Gastrocnemius medialis (tissue), 4 donors: ENCODE data around the gene FEN1. TPM values are rescaled to one million over a fixed set of nuclear protein-coding genes. Genes with fewer than 3 reads are reported as not detected.
A peak's percentile ranks its signal among the peaks of the same experiment; 100 is the strongest.

ENCODE experiments used
- ATAC-seq, 2 donors: fragments of 150-250 bp; one replicate each; pipeline ENCODE4 v1.9.1; 2016
- DNase-seq, 2 donors: peaks; one replicate each; pipeline ENCODE4 v3.0.0-alpha.2; 2019
- H3K27ac ChIP-seq, 4 donors: fragments of 200-600 bp; sonication (generic); 1 replicate in 1 of 4; 2 replicates in 3 of 4; pipeline ENCODE4 v1.5.1; 2016 to 2018; ENCODE audit warnings: mild to moderate bottlenecking in 2 of 4, moderate library complexity in 1 of 4
- H3K27me3 ChIP-seq, 3 donors: fragments of 200-600 bp; sonication (generic) in 2 of 3; 1 replicate in 1 of 3; 2 replicates in 2 of 3; pipeline versions ENCODE4 v1.5.1 to v1.6.0; 2016 to 2019; ENCODE audit warnings: mild to moderate bottlenecking in 1 of 3, moderate library complexity in 1 of 3
- H3K36me3 ChIP-seq, 2 donors: fragments of 200-600 bp; sonication (generic) in 1 of 2; one replicate each; pipeline ENCODE4 v1.5.1; 2017 to 2018
- H3K4me1 ChIP-seq, 2 donors: fragments of 200-600 bp; sonication (generic) in 1 of 2; one replicate each; pipeline ENCODE4 v1.5.1; 2016 to 2017; ENCODE audit warnings: mild to moderate bottlenecking in 2 of 2
- H3K4me3 ChIP-seq, 4 donors: fragments of 200-600 bp; sonication (generic) in 3 of 4; 1 replicate in 1 of 4; 2 replicates in 3 of 4; pipeline ENCODE4 v1.5.1; 2016 to 2019; ENCODE audit warnings: mild to moderate bottlenecking in 2 of 4
- H3K9me3 ChIP-seq, 3 donors: fragments of 200-600 bp; sonication (generic) in 2 of 3; 1 replicate in 1 of 3; 2 replicates in 2 of 3; pipeline ENCODE4 v1.5.1; 2016 to 2019
- CTCF ChIP-seq, 5 experiments: fragments of 450-650 bp in 3 of 5; fragments of 200-600 bp in 2 of 5; sonication (generic) in 2 of 5; IDR thresholded peaks in 4 of 5; conservative IDR thresholded peaks in 1 of 5; 1 replicate in 4 of 5; 2 replicates in 1 of 5; pipeline ENCODE4 v1.5.1; 2016 to 2019; ENCODE audit warnings: antibody characterized with exemption in 5 of 5, mild to moderate bottlenecking in 3 of 5, moderate library complexity in 3 of 5
- POLR2A ChIP-seq, 2 donors: fragments of 450-650 bp; IDR thresholded peaks; one replicate each; pipeline ENCODE4 v1.6.1; 2017; ENCODE audit warnings: antibody characterized with exemption in 2 of 2, mild to moderate bottlenecking in 2 of 2, moderate library complexity in 2 of 2
- in situ Hi-C, 4 donors: fragments of 200-750 bp; cut with MboI; loops; one replicate each; pipeline versions ENCODE4 v1.15.0 to v1.8.0; 2017; ENCODE audit warnings: low sequenced_read_pairs in 4 of 4
- intact Hi-C: fragments of 100-400 bp; cut with DNase I; formaldehyde crosslinking; loops from one replicate; pipeline ENCODE4 v1.15.1; 2023; ENCODE audit warnings: low total_unique reads
- total RNA-seq, 4 donors: library from RNA; depleted of rRNA; stranded (reverse); fragments of >200 nt; gene quantifications; one replicate each; pipeline versions ENCODE4 v1.1.0 to v1.2.3, GENCODE V29; 2016

FEN1 gene
- total RNA-seq, 4 donors from 2014 or later = 7.4 to 15.7 (median 9.5) TPM

- DNase-seq (no peak), ATAC-seq (no peak)
- Histone ChIP-seq H3K4me3 (no peak overlapping the region), H3K9me3 (no peaks in the 10 kb centered on the region), H3K27me3 (no peaks in the 10 kb centered on the region), H3K36me3 (no peaks in the 10 kb centered on the region), H3K4me1 (no peaks in the 10 kb centered on the region), H3K27ac (no peak overlapping the region)
- intact Hi-C loops (no loop called here), in situ Hi-C loops (no loop called here)
- TF ChIP-seq CTCF (IDR thresholded peaks at IDR 0.05 in 4 of 5, conservative IDR thresholded peaks at IDR 0.05 in 1 of 5) (no peak), POLR2A (IDR thresholded peaks at IDR 0.05) (no peak)
Observed at GRCh38 chr11:61745781-61746441, 46.8 kb upstream of the FEN1 start.

GRCh38 chr11:61746442-61747191 is 46.1 kb upstream of the FEN1 start:
- no peaks in the 10 kb centered on the region for H3K4me1 ChIP-seq
- intact Hi-C loops = no loop called here
- no peak for ATAC-seq

GRCh38 chr11:61747192-61747966 is 45.3 kb upstream of the FEN1 start:
- Histone ChIP-seq H3K4me3 (no peak overlapping the region), H3K27ac (no peak overlapping the region), H3K9me3 (no peaks in the 10 kb centered on the region), H3K4me1 (no peaks in the 10 kb centered on the region), H3K36me3 (no peaks in the 10 kb centered on the region), H3K27me3 (peaks cover 4 to 6% (median 5%) of the 10 kb centered on the region in 3 donors)
- DNase-seq = peak; percentile 29 to 74
- TF ChIP-seq CTCF (IDR thresholded peaks at IDR 0.05 in 4 of 5, conservative IDR thresholded peaks at IDR 0.05 in 1 of 5) (peak; percentile 67 to 88 (median 80)), POLR2A (IDR thresholded peaks at IDR 0.05) (no peak)
- in situ Hi-C loops = no loop called here
- peak; percentile 61 to 89 for ATAC-seq
- intact Hi-C loops = no loop called here

More at GRCh38 chr11:61746442-61747191, 46.1 kb upstream of the FEN1 start:
- in situ Hi-C loops = no loop called here
- no peak for DNase-seq
- Histone ChIP-seq H3K36me3 (no peaks in the 10 kb centered on the region), H3K9me3 (no peaks in the 10 kb centered on the region), H3K27me3 (no peaks in the 10 kb centered on the region), H3K4me3 (no peak overlapping the region), H3K27ac (no peak overlapping the region)
- no peak for TF ChIP-seq CTCF (IDR thresholded peaks at IDR 0.05 in 4 of 5, conservative IDR thresholded peaks at IDR 0.05 in 1 of 5)
- TF ChIP-seq POLR2A (IDR thresholded peaks at IDR 0.05) = no peak

- H3K27ac ChIP-seq = no peak overlapping the region
- H3K9me3 ChIP-seq = no peaks in the 10 kb centered on the region
- H3K27me3 ChIP-seq = peaks cover 5 to 8% (median 7%) of the 10 kb centered on the region in 3 donors
- intact Hi-C loops (no loop called here), in situ Hi-C loops (no loop called here)
- no peak for DNase-seq
- no peak overlapping the region for H3K4me3 ChIP-seq
- peak in 1 of 2 donors; percentile 9 for ATAC-seq
- no peaks in the 10 kb centered on the region for H3K36me3 ChIP-seq
- no peaks in the 10 kb centered on the region for H3K4me1 ChIP-seq
- no peak for TF ChIP-seq POLR2A (IDR thresholded peaks at IDR 0.05)
- TF ChIP-seq CTCF (IDR thresholded peaks at IDR 0.05 in 4 of 5, conservative IDR thresholded peaks at IDR 0.05 in 1 of 5) = peak in 2 of 5 experiments; percentile 5 to 18
Observed at GRCh38 chr11:61747967-61748285, 44.8 kb upstream of the FEN1 start.
